Esophagus muscularis mucosa (tissue), 4 donors: Measurements from ENCODE around the gene EXOC1. TPM values are rescaled to one million over a fixed set of nuclear protein-coding genes. Genes with fewer than 3 reads are reported as not detected.
A peak's percentile ranks its signal among the peaks of the same experiment; 100 is the strongest.

Experiments
- DNase-seq: peaks from one replicate; pipeline ENCODE4 v3.0.0-alpha.2; 2017; ENCODE audit errors: extremely low spot score
- H3K27ac ChIP-seq, 4 donors: fragments of 200-600 bp; sonication (generic); replicated peaks in 1 of 4; 1 replicate in 3 of 4; 2 replicates in 1 of 4; pipeline ENCODE4 v1.5.1; 2016 to 2019; ENCODE audit warnings: mild to moderate bottlenecking in 1 of 4
- H3K27me3 ChIP-seq, 4 donors: fragments of 200-600 bp; sonication (generic); one replicate each; pipeline versions ENCODE4 v1.5.1 to v1.6.0; 2016 to 2019
- H3K36me3 ChIP-seq, 4 donors: fragments of 200-600 bp; sonication (generic); one replicate each; pipeline ENCODE4 v1.5.1; 2016 to 2019
- H3K4me1 ChIP-seq, 4 donors: fragments of 200-600 bp; sonication (generic); one replicate each; pipeline ENCODE4 v1.5.1; 2016 to 2019
- H3K4me3 ChIP-seq, 4 donors: fragments of 200-600 bp; sonication (generic); 1 replicate in 2 of 4; 2 replicates in 2 of 4; pipeline ENCODE4 v1.5.1; 2016 to 2019; ENCODE audit warnings: mild to moderate bottlenecking in 4 of 4, moderate library complexity in 1 of 4
- H3K9me3 ChIP-seq, 4 donors: fragments of 200-600 bp; sonication (generic); 1 replicate in 3 of 4; 2 replicates in 1 of 4; pipeline ENCODE4 v1.5.1; 2016 to 2019
- EP300 ChIP-seq: sonication (generic); formaldehyde crosslinking; IDR thresholded peaks from one replicate; pipeline ENCODE4 v1.6.1; 2017; ENCODE audit warnings: antibody characterized with exemption
- POLR2A ChIP-seq: fragments of 450-650 bp; IDR thresholded peaks from one replicate; pipeline ENCODE4 v1.6.1; 2017; ENCODE audit warnings: antibody characterized with exemption, moderate library complexity, mild to moderate bottlenecking, low read depth
- POLR2AphosphoS5 ChIP-seq, 2 donors: sonication (generic); formaldehyde crosslinking; IDR thresholded peaks; one replicate each; pipeline ENCODE4 v1.6.1; 2017; ENCODE audit warnings: antibody characterized with exemption in 2 of 2
- WGBS: methylation state at CpG from one replicate; pipeline ENCODE4 v1.1.5; 2018; 5-methylcytosine and 5-hydroxymethylcytosine counted together
- intact Hi-C: fragments of 100-400 bp; cut with DNase I; formaldehyde crosslinking; loops from one replicate; pipeline ENCODE4 v1.15.1; 2023
- total RNA-seq, 4 donors: library from RNA; depleted of rRNA; stranded (reverse); fragments of >200 nt; gene quantifications; one replicate each; pipeline versions ENCODE4 v1.1.0 to v1.2.1, GENCODE V29; 2016
- TF ChIP-seq, protein P1 (sequence below), 3 experiments: fragments of 200-600 bp in 2 of 3; fragments of 450-650 bp in 1 of 3; sonication (generic) in 2 of 3; IDR thresholded peaks; one replicate each; pipeline ENCODE4 v1.5.1; 2017 to 2019; ENCODE audit warnings: antibody characterized with exemption in 3 of 3, mild to moderate bottlenecking in 2 of 3, moderate library complexity in 1 of 3

The EXOC1 gene
- total RNA-seq, 4 donors from 2014 or later: 22.0 to 33.6 (median 23.6) TPM

DNA sequence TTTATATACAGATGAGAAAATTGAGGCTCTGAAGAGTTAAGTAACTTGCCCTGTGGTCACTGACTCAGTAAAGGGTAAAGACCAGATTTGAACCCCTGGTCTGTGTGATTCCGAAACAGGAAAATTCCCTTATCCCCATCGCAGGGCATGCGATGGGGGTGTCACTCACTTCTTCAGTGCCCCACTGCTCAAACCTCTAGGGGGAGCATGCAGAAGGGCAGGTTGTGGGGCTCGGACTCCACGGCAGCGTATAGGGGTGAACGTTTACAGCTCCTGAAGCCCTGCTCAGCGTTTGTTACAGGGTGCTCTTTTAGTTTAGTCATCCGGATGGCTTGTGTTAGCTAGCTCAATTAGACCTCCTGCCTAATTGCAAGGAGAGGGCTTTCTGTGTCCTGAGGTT is 3.7 kb upstream of the EXOC1 start:
- Histone ChIP-seq H3K36me3 (no peaks in the 10 kb centered on the region), H3K4me3 (no peak overlapping the region), H3K4me1 (peaks cover 10 to 15% (median 12%) of the 10 kb centered on the region in 4 donors), H3K27ac (no peak overlapping the region), H3K27me3 (peaks cover 0 to 8% (median 0%) of the 10 kb centered on the region in 4 donors), H3K9me3 (no peaks in the 10 kb centered on the region)
- no peak for DNase-seq
- intact Hi-C loops: loop anchor here (5.0 kb wide), 1 partner anchor 302 kb away; the partner anchor contains the start of gene CLOCK
- WGBS: 67% methylated on average over 9 of the region's 9 CpGs
- TF ChIP-seq POLR2A (no peak), POLR2AphosphoS5 (IDR thresholded peaks at IDR 0.05) (no peak), EP300 (no peak)
- TF ChIP-seq, protein P1, sequence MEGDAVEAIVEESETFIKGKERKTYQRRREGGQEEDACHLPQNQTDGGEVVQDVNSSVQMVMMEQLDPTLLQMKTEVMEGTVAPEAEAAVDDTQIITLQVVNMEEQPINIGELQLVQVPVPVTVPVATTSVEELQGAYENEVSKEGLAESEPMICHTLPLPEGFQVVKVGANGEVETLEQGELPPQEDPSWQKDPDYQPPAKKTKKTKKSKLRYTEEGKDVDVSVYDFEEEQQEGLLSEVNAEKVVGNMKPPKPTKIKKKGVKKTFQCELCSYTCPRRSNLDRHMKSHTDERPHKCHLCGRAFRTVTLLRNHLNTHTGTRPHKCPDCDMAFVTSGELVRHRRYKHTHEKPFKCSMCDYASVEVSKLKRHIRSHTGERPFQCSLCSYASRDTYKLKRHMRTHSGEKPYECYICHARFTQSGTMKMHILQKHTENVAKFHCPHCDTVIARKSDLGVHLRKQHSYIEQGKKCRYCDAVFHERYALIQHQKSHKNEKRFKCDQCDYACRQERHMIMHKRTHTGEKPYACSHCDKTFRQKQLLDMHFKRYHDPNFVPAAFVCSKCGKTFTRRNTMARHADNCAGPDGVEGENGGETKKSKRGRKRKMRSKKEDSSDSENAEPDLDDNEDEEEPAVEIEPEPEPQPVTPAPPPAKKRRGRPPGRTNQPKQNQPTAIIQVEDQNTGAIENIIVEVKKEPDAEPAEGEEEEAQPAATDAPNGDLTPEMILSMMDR (IDR thresholded peaks at IDR 0.05): no peak

GRCh38 chr4:55851885-55852284 is 1.6 kb upstream of the EXOC1 start:
- peaks cover 17 to 30% (median 21%) of the 10 kb centered on the region in 4 donors for H3K4me1 ChIP-seq
- 85% methylated on average over 6 of the region's 6 CpGs for WGBS
- intact Hi-C loops: loop anchor here (5.0 kb wide), 1 partner anchor 305 kb away; the partner anchor contains the start of gene CLOCK
- TF ChIP-seq, protein P1 (IDR thresholded peaks at IDR 0.05): no peak
- TF ChIP-seq POLR2A (no peak), POLR2AphosphoS5 (IDR thresholded peaks at IDR 0.05) (no peak), EP300 (no peak)
- DNase-seq: no peak
- no peaks in the 10 kb centered on the region for H3K36me3 ChIP-seq
- peaks cover 0 to 8% (median 0%) of the 10 kb centered on the region in 4 donors for H3K27me3 ChIP-seq
- no peak overlapping the region for H3K4me3 ChIP-seq
- H3K9me3 ChIP-seq: no peaks in the 10 kb centered on the region
- no peak overlapping the region for H3K27ac ChIP-seq

DNA sequence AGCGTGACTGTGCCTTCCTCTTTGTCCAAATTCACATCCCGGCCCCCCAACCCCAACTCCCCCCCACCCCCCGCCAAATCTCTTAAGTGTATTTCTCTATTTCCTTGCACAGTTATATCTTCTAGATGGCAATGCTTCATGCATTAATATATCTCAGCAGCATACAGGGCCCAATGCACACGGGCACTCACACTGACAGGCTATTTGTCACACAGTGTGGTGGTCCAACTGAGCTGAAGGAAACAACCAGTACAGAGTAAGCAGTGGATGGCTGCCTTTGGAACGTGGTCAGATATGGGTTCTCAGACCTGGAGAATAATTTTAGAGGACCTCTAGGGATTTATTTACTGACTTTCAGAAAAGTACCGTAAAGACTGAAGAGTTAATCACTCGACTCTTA is 681 bp downstream of the EXOC1 start:
- peaks cover 0 to 6% (median 1%) of the 10 kb centered on the region in 4 donors for H3K36me3 ChIP-seq
- 17% methylated on average over 7 of the region's 7 CpGs for WGBS
- peaks cover 0 to 8% (median 0%) of the 10 kb centered on the region in 4 donors for H3K27me3 ChIP-seq
- peak overlapping the region; percentile 83 to 91 (median 88) for H3K27ac ChIP-seq
- intact Hi-C loops: loop anchor here (5.0 kb wide), 1 partner anchor 307 kb away; the partner anchor contains the start of gene CLOCK
- H3K9me3 ChIP-seq: no peaks in the 10 kb centered on the region
- H3K4me3 ChIP-seq: peak overlapping the region; percentile 80 to 98 (median 88)
- TF ChIP-seq EP300 (no peak), POLR2AphosphoS5 (IDR thresholded peaks at IDR 0.05) (no peak), POLR2A (no peak)
- TF ChIP-seq, protein P1 (IDR thresholded peaks at IDR 0.05): no peak
- no peak for DNase-seq
- peaks cover 17 to 30% (median 21%) of the 10 kb centered on the region in 4 donors for H3K4me1 ChIP-seq

- intact Hi-C loops: no loop called here
- WGBS: 92% methylated on average over 1 of the region's 1 CpG
- no peak overlapping the region for H3K4me3 ChIP-seq
Measured at GRCh38 chr4:55857586-55857985, 4.1 kb downstream of the EXOC1 start.

More at GRCh38 chr4:55857586-55857985, 4.1 kb downstream of the EXOC1 start:
- no peaks in the 10 kb centered on the region for H3K9me3 ChIP-seq
- H3K27ac ChIP-seq: no peak overlapping the region
- peaks cover 17 to 30% (median 21%) of the 10 kb centered on the region in 4 donors for H3K4me1 ChIP-seq
- H3K27me3 ChIP-seq: no peaks in the 10 kb centered on the region
- TF ChIP-seq EP300 (no peak), POLR2AphosphoS5 (IDR thresholded peaks at IDR 0.05) (no peak), POLR2A (no peak)
- TF ChIP-seq, protein P1 (IDR thresholded peaks at IDR 0.05): no peak
- H3K36me3 ChIP-seq: peaks cover 0 to 32% (median 13%) of the 10 kb centered on the region in 4 donors
- no peak for DNase-seq
